GM13976 (cell line): Measurements from ENCODE around the gene COL4A2.

ENCODE experiments used
- DNase-seq: peaks from one replicate; pipeline ENCODE4 v3.0.0; 2012; ENCODE audit warnings: low spot score
- in situ Hi-C: fragments of 300-500 bp; cut with MboI; formaldehyde crosslinking; loops from one replicate; pipeline ENCODE4 v1.12.0; 2022; ENCODE audit warnings: low sequenced_read_pairs, mixed read lengths, inconsistent platforms; ENCODE audit not compliant: unreplicated experiment
- TF ChIP-seq, protein P1 (sequence below): IDR thresholded peaks from 2 replicates; pipeline ENCODE4 v1.5.1; 2012; ENCODE audit warnings: borderline replicate concordance, mild to moderate bottlenecking; ENCODE audit not compliant: insufficient read depth; ENCODE audit errors: extremely low read depth, missing control alignments, control extremely low read depth

COL4A2 gene

DNA sequence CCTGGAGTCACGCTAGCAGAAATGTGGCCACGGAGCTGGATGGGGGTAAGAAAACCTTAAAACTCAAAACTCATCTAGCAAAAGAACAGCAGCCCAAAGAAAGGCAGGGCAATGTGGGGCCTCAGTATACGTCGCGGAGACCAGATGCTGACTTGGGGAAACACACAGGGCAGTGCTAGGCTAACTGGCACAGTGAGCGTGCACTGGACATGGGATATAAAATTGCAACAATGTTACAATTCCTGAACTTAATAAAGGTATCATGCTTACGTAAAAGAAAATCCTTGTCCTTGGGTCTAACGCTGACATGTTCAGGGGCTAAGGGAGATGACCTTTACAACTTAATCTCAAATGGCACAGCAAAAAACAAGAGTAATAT is 40.7 kb upstream of the COL4A2 start:
- in situ Hi-C loops, result no loop called here
- no peak for DNase-seq
- TF ChIP-seq, protein P1, sequence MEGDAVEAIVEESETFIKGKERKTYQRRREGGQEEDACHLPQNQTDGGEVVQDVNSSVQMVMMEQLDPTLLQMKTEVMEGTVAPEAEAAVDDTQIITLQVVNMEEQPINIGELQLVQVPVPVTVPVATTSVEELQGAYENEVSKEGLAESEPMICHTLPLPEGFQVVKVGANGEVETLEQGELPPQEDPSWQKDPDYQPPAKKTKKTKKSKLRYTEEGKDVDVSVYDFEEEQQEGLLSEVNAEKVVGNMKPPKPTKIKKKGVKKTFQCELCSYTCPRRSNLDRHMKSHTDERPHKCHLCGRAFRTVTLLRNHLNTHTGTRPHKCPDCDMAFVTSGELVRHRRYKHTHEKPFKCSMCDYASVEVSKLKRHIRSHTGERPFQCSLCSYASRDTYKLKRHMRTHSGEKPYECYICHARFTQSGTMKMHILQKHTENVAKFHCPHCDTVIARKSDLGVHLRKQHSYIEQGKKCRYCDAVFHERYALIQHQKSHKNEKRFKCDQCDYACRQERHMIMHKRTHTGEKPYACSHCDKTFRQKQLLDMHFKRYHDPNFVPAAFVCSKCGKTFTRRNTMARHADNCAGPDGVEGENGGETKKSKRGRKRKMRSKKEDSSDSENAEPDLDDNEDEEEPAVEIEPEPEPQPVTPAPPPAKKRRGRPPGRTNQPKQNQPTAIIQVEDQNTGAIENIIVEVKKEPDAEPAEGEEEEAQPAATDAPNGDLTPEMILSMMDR, result no peak

DNA sequence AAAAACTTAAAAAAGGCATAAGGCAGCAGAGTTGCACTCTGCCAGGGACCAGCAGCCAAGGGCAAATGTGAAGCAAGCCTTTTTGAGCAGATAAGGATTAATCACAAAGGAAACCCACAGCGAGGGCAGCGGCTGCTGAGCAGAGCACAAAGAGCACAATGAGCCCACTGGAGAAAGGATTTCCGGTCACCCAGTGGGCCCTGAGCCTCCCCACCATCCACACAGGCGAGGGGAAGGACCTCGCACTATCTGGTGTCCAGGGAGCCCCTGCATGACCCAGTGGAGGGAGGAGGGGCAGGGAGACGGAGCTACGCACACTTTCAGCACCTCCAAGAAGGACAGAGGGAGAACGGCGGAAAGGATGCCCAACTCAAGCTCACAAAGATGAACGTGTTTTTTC is 40.1 kb upstream of the COL4A2 start:
- no peak for DNase-seq
- in situ Hi-C loops, result no loop called here
- TF ChIP-seq, protein P1, result no peak

DNA sequence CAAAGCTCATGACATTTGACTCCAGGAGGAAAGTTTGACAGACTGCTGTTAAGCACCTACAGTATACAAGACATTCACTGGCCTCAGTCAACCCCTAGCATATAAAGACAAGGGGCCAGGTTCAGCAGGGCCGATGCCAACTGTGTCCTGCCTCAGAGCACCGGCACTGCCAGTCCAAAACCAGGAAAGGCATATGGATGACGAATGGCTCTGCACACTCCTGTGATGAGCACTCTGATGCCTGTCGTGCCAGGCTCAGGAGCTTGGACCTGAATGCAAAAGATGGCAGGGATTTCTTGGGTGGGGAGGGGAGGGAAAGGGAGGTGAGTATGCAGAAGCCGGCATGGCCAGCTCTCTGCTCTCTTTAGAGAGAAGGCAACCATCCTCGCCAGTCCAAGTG is 39.0 kb upstream of the COL4A2 start:
- TF ChIP-seq, protein P1, result no peak
- DNase-seq, result no peak
- in situ Hi-C loops, result no loop called here

DNA sequence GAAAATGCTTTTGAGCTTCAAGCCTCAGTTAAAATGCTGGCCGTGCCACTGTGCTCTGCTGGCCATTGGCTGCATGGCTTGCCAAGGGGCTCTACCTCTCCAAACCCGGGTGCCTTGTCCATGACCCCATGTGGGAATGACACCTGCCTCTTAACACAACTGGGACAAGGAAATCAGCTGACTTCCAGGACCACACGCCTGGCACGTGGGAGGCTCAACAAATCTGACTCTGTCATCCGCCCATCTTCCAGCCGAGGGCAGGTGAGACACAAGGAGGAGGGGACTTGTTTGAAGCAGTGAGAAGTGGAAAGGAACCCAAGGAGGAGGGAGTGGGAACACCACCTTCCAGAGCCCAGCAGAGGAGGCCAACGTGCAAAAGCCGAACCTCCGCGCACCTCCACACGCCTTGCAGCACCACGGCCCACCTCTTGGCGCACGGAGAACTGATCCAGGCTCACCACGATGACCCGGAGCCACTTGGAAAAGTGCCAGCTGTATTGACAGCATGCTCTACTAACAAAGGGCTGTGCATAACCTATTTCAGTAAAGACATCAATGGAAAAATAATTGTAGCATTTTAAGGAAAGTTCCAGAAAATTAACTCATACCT is 38.4 kb upstream of the COL4A2 start:
- in situ Hi-C loops, result no loop called here
- TF ChIP-seq, protein P1, result no peak
- DNase-seq, result no peak

DNA sequence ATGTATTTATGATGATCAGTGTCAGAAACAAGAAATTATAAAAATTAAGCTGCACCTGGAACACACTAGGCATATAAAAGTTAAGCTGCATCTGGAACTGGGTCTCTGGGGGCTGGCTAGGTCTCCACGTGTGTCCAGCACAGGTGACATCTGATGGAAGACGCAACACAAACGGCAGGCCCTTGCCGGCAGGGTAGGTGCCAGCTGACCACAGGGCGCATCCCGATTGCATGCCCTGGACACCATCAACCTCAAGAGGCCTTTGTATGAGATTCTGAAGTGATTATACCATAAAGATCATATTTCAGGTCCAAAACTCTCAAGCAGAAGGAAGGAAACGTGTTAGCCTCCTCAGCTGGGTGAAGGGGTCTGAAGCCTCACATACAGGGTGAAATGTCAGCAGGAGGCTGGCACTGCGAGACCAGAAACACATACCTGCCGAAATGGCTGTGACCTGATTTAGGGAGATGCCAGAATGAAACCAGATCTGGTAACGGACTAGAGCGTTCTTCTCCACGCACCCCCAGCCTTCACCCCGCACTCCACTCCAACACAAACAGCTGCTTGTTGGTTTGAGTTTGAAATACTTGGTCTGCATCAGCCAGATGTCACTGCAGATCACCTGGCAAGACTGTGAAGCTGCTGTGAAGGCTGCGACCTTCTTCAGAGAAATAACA is 37.4 kb upstream of the COL4A2 start:
- in situ Hi-C loops, result no loop called here
- DNase-seq, result no peak
- TF ChIP-seq, protein P1, result no peak

- no peak for DNase-seq
- TF ChIP-seq, protein P1, result no peak
- in situ Hi-C loops, result no loop called here
Measured at GRCh38 chr13:110270507-110270906, 36.6 kb upstream of the COL4A2 start.

DNA sequence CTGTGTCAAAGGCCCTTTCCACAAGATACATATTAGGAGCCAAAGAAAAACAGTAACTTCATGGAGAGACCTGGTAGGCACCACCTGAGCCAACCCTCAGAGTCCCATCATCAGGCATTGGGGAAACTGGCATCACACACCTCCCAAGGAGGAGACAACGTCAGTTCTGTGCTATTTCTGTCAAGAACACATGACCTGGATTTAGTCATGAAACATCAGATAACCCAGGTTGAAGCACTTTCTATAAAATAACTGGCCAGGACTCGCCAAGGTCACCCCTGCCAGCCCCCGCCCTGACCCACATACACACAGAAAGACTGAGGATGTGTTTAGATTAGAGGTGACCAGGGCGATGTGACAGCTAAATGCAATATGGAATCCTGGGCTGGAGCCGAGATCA is 35.8 kb upstream of the COL4A2 start:
- in situ Hi-C loops, result no loop called here
- TF ChIP-seq, protein P1, result no peak
- no peak for DNase-seq
